Measurements from ENCODE around the gene SMAD6.

DNA sequence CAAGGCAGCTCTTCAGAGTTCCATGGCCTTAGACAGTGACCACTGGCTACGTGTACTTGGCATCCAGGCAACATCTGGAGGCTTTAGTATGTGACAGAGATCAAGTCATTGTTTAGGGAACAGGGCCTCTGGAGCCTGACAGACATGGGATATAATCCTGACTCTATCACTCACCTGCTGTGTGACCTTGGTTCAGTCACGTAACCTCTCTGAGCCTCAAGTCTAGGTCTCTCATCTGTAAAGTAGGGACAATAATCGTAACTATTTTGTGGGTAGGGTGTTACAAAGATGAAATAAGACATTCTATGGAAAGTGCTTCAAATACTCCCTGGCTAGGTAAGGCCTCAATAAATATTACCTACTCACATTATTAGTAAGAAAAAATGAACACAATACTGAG lies 114.2 kb downstream of the SMAD6 start:
- TF ChIP-seq, protein P1, sequence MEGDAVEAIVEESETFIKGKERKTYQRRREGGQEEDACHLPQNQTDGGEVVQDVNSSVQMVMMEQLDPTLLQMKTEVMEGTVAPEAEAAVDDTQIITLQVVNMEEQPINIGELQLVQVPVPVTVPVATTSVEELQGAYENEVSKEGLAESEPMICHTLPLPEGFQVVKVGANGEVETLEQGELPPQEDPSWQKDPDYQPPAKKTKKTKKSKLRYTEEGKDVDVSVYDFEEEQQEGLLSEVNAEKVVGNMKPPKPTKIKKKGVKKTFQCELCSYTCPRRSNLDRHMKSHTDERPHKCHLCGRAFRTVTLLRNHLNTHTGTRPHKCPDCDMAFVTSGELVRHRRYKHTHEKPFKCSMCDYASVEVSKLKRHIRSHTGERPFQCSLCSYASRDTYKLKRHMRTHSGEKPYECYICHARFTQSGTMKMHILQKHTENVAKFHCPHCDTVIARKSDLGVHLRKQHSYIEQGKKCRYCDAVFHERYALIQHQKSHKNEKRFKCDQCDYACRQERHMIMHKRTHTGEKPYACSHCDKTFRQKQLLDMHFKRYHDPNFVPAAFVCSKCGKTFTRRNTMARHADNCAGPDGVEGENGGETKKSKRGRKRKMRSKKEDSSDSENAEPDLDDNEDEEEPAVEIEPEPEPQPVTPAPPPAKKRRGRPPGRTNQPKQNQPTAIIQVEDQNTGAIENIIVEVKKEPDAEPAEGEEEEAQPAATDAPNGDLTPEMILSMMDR (conservative IDR thresholded peaks at IDR 0.05): no peak
- no peak for TF ChIP-seq ZFX (IDR thresholded peaks at IDR 0.05)
